ENCODE data around the gene GJA1. TPM values are rescaled to one million over a fixed set of nuclear protein-coding genes. Genes with fewer than 3 reads are reported as not detected.
A peak's percentile ranks its signal among the peaks of the same experiment; 100 is the strongest.

Gene GJA1
- total RNA-seq, 1 experiment from 2014 or later, result 528 TPM

- Mint-ChIP-seq H3K36me3 (ENCODE audit: insufficient read depth in 1 of 3, low read depth in 3 of 3) (no peaks in the 10 kb centered on the region), H3K27ac (peak overlapping the region in 1 of 3 experiments; percentile 40; a peak in 1 of 7 replicates), H3K4me1 (peaks cover 12 to 13% of the 10 kb centered on the region in 2 experiments), H3K9me3 (no peaks in the 10 kb centered on the region), H3K27me3 (ENCODE audit: low read depth) (no peaks in the 10 kb centered on the region; the same call in 1 of the 2 replicates), H3K4me3 (no peak overlapping the region)
- H3K4ac ChIP-seq (ENCODE audit: low read depth, low read length), result no peak overlapping the region
- no peak overlapping the region for H2BK120ac ChIP-seq (ENCODE audit: low read depth, low read length, poor library complexity, severe bottlenecking)
- TF ChIP-seq CTCF (conservative IDR thresholded peaks at IDR 0.05), result no peak
- H3K56ac ChIP-seq (ENCODE audit: insufficient read length, low read depth, low read length), result no peak overlapping the region
- no peak overlapping the region for H2AFZ ChIP-seq (ENCODE audit: low read length)
- H3K14ac ChIP-seq (ENCODE audit: insufficient read depth, low read length), result no peak overlapping the region
- no peak for DNase-seq
- no peak overlapping the region for H2BK5ac ChIP-seq (ENCODE audit: insufficient read length, low read length)
- no CpG with 5 or more reads among the region's 9 CpGs for WGBS (ENCODE audit: extremely low coverage, insufficient read length, low lambda C conversion rate)
- no peak overlapping the region for H2BK15ac ChIP-seq (ENCODE audit: low read depth, low read length)
- H3K4me2 ChIP-seq (ENCODE audit: insufficient read depth, insufficient read length, low read length), result no peak overlapping the region
- H2AK5ac ChIP-seq (ENCODE audit: insufficient read length, low read length), result no peak overlapping the region
- no peak overlapping the region for H3K23ac ChIP-seq (ENCODE audit: insufficient read length, low read depth, low read length)
- H4K8ac ChIP-seq (replicated peaks; ENCODE audit: insufficient read length, low read depth, low read length), result no peak overlapping the region
- no peak overlapping the region for H3K9ac ChIP-seq (ENCODE audit: extremely low read depth, insufficient read length, low read length)
- no peaks in the 10 kb centered on the region for H3K79me2 ChIP-seq (ENCODE audit: insufficient read depth, low read length)
- no peak overlapping the region for H4K5ac ChIP-seq (ENCODE audit: insufficient read length, low read depth, low read length)
- no peaks in the 10 kb centered on the region for H3K79me1 ChIP-seq (ENCODE audit: insufficient read depth, low read depth, low read length, poor library complexity, severe bottlenecking)
- no peak overlapping the region for H2BK20ac ChIP-seq (ENCODE audit: low read depth, low read length, poor library complexity, severe bottlenecking)
- no peak overlapping the region for H4K91ac ChIP-seq (ENCODE audit: insufficient read length, low read depth, low read length)
- H4K20me1 ChIP-seq (ENCODE audit: control insufficient read depth, insufficient read depth, insufficient read length), result no peaks in the 10 kb centered on the region
- no peaks in the 10 kb centered on the region; the same call in 1 of the 2 replicates for H3K4me1 ChIP-seq (ENCODE audit: insufficient read depth, low read length)
- H3K27ac ChIP-seq (ENCODE audit: insufficient read length, low read depth, low read length), result no peak overlapping the region
- no peaks in the 10 kb centered on the region for H3K9me3 ChIP-seq (ENCODE audit: control insufficient read depth, low read depth, low read length)
- no peaks in the 10 kb centered on the region for H3K27me3 ChIP-seq (ENCODE audit: insufficient read depth, low read length)
- no peak overlapping the region for H2BK12ac ChIP-seq (ENCODE audit: insufficient read length, low read depth, low read length)
- H3K18ac ChIP-seq (ENCODE audit: insufficient read length, low read depth, low read length), result no peak overlapping the region
- no peak overlapping the region for H3T11ph ChIP-seq (ENCODE audit: low read length)
- no peaks in the 10 kb centered on the region for H3K23me2 ChIP-seq (ENCODE audit: insufficient read length, low read depth, low read length, poor library complexity, severe bottlenecking)
These were observed 30.1 kb upstream of the GJA1 start for GRCh38 chr6:121405306-121405705.

All from H9 (cell line).